Right lobe of liver (tissue), 4 donors: ENCODE data around the gene NUP42.

Experiments
- CTCF ChIP-seq, 4 donors: fragments of 200-600 bp in 3 of 4; fragments of 450-650 bp in 1 of 4; IDR thresholded peaks; one replicate each; pipeline versions ENCODE4 v1.5.1 to v1.8.0; 2016 to 2022; ENCODE audit warnings: antibody characterized with exemption in 4 of 4, mild to moderate bottlenecking in 2 of 4
- POLR2A ChIP-seq: fragments of 450-650 bp; IDR thresholded peaks from one replicate; pipeline ENCODE4 v1.6.1; 2017; ENCODE audit warnings: antibody characterized with exemption, mild to moderate bottlenecking
- donor health status: DM: no; HTN: no; CAD: no.
- donor health status: DM: no; HTN: no; CAD: no.
- donor health status: DM: no; HTN: yes; CAD: no.

DNA sequence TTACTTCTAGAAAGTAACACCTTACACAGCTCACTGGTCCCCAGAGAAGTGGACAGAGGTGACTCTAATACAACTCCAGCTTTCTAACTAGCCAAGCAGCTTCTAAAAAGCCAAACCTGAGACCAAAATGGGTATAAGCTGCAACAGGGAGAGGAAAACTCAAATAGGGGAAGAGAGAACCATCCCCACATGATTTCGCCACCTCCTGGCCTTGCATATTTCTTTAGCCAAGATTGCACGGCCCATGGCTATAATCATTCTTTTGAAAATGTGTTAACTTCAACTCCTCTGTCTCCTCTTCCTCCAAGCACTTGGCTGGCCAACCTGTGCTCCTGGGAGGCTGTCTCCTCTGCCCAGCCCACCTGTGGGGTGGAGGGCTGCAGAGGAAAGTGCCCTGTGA is 28.7 kb downstream of the NUP42 start:
- no peak for TF ChIP-seq CTCF (IDR thresholded peaks at IDR 0.05)
- TF ChIP-seq POLR2A: no peak
